Mesothelial cell of epicardium (in vitro differentiated cells): Measurements from ENCODE around the gene SPIC. TPM values are rescaled to one million over a fixed set of nuclear protein-coding genes. Genes with fewer than 3 reads are reported as not detected.

Experiments
- DNase-seq, 2 experiments: peaks; one replicate each; pipeline ENCODE4 v3.0.0; 2021; ENCODE audit warnings: low spot score in 2 of 2; ENCODE audit not compliant: unreplicated experiment in 2 of 2
- H3K27ac Mint-ChIP-seq: 2 replicates; pipeline ENCODE4 v1.8.0; 2021; ENCODE audit warnings: mixed read lengths
- H3K27me3 Mint-ChIP-seq: 2 replicates; pipeline ENCODE4 v1.8.0; 2021; ENCODE audit warnings: low read depth, mixed read lengths
- H3K36me3 Mint-ChIP-seq: 2 replicates; pipeline ENCODE4 v1.8.0; 2021; ENCODE audit warnings: mixed read lengths
- H3K4me1 Mint-ChIP-seq: 2 replicates; pipeline ENCODE4 v1.8.0; 2021; ENCODE audit warnings: mixed read lengths
- H3K4me3 Mint-ChIP-seq: 2 replicates; pipeline ENCODE4 v1.8.0; 2021; ENCODE audit warnings: mild to moderate bottlenecking, moderate library complexity, mixed read lengths
- H3K9me3 Mint-ChIP-seq: 2 replicates; pipeline ENCODE4 v1.8.0; 2021; ENCODE audit warnings: mixed read lengths
- CTCF ChIP-seq: fragments of 200-600 bp; sonication (generic); IDR thresholded peaks from one replicate; pipeline ENCODE4 v1.5.0; 2021; ENCODE audit warnings: antibody characterized with exemption; ENCODE audit not compliant: unreplicated experiment
- total RNA-seq: library from RNA; stranded (reverse); gene quantifications from 3 replicates; pipeline ENCODE4 v1.2.1, GENCODE V29; 2021

Gene SPIC
- not detected in 3 replicates for total RNA-seq

- Mint-ChIP-seq H3K4me3 (no peak within 1 kb of the TSS), H3K27me3 (peaks cover 20% of the 10 kb centered on the region), H3K36me3 (no peaks in the 10 kb centered on the region), H3K4me1 (no peaks in the 10 kb centered on the region), H3K9me3 (no peaks in the 10 kb centered on the region), H3K27ac (no peak within 1 kb of the TSS)
- TF ChIP-seq CTCF = no peak
- DNase-seq = no peak
Measured at GRCh38 chr12:101474711-101475386, at the start of gene SPIC. SPIC (plus strand) TSS chr12:101475336; CDS start chr12:101476905, 1,569 bp downstream.

GRCh38 chr12:101430456-101430855, 44.7 kb upstream of the SPIC start:
- Mint-ChIP-seq H3K4me3 (no peak overlapping the region), H3K27me3 (no peaks in the 10 kb centered on the region), H3K9me3 (no peaks in the 10 kb centered on the region), H3K36me3 (no peaks in the 10 kb centered on the region), H3K4me1 (no peaks in the 10 kb centered on the region), H3K27ac (no peak overlapping the region)
- TF ChIP-seq CTCF = no peak
- DNase-seq = no peak

- H3K27ac Mint-ChIP-seq = no peak overlapping the region
Measured at GRCh38 chr12:101436136-101436535, 39.0 kb upstream of the SPIC start.

GRCh38 chr12:101439236-101439635, 35.9 kb upstream of the SPIC start:
- Mint-ChIP-seq H3K36me3 (no peaks in the 10 kb centered on the region), H3K27me3 (peaks cover 4% of the 10 kb centered on the region)

More at GRCh38 chr12:101436136-101436535, 39.0 kb upstream of the SPIC start:
- Mint-ChIP-seq H3K9me3 (no peaks in the 10 kb centered on the region), H3K4me3 (no peak overlapping the region), H3K4me1 (no peaks in the 10 kb centered on the region), H3K27me3 (no peaks in the 10 kb centered on the region), H3K36me3 (no peaks in the 10 kb centered on the region)
- DNase-seq = no peak
- TF ChIP-seq CTCF = no peak

GRCh38 chr12:101441461-101442224, 33.5 kb upstream of the SPIC start:
- Mint-ChIP-seq H3K27ac (no peak overlapping the region), H3K9me3 (no peaks in the 10 kb centered on the region)
- TF ChIP-seq CTCF = no peak

More at GRCh38 chr12:101439236-101439635, 35.9 kb upstream of the SPIC start:
- no peak for DNase-seq
- Mint-ChIP-seq H3K27ac (no peak overlapping the region), H3K9me3 (no peaks in the 10 kb centered on the region), H3K4me1 (no peaks in the 10 kb centered on the region), H3K4me3 (no peak overlapping the region)
- TF ChIP-seq CTCF = no peak

More at GRCh38 chr12:101441461-101442224, 33.5 kb upstream of the SPIC start:
- no peak for DNase-seq
- Mint-ChIP-seq H3K36me3 (no peaks in the 10 kb centered on the region), H3K4me1 (no peaks in the 10 kb centered on the region), H3K4me3 (no peak overlapping the region), H3K27me3 (peaks cover 4% of the 10 kb centered on the region)
